GM13977 (cell line): ENCODE data around the gene ARHGEF10L.

ENCODE experiments used
- DNase-seq: peaks from one replicate; pipeline ENCODE4 v3.0.0; 2012; ENCODE audit warnings: low spot score
- in situ Hi-C: fragments of 300-500 bp; cut with MboI; formaldehyde crosslinking; loops from one replicate; pipeline ENCODE4 v1.12.0; 2022; ENCODE audit warnings: low sequenced_read_pairs, low pct_unique_long_range_greater_than_20kb, mixed read lengths, inconsistent platforms; ENCODE audit not compliant: unreplicated experiment
- TF ChIP-seq, protein P1 (sequence below): IDR thresholded peaks from 2 replicates; pipeline ENCODE4 v1.5.1; 2012; ENCODE audit warnings: mild to moderate bottlenecking, control low read depth; ENCODE audit not compliant: insufficient read depth; ENCODE audit errors: extremely low read depth, missing control alignments

Gene ARHGEF10L

DNA sequence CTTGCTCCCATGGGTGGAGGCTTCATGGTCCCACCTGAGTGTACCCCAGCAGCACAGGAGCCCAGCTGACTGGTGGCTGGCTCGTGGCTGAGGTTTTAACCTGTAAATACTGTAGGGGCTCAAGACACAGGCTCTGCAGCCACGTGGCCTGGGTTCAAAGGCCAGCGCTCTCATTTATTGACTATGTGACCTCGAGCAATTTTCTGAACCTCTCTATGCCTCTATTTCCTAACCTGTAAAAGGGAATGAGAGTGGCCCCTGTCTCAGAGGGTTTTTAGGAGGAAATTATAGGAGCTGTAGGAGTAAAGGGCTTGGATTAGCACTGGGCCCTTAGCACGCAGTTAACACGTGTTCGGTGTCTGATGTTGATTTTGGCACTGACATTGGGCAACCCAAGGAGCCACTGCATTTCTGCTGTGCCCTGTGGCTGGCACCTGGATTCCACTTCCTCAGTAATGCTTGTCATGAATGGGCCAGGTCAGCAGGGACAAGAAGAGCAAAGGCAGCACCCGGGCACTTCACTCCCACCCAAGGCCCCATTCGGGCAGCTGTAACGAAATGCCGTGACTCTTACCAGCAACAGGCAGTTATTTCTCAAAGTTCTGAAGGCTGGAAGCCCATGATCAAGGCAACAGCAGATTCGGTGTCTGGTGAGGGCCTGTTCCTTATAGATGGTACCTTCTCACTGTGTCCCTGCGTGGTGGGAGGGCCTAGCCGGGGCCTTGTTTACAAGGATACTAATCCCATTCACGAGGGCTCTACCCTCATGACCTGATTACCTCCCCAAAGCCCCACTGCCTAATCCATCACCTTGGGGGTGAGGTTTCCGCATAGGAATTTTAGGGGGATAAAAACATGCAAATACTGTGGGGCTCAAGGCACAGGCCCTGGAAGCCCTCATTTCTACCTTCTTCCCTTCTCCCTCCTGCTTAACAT, 25.2 kb downstream of the ARHGEF10L start:
- in situ Hi-C loops, result no loop called here
- TF ChIP-seq, protein P1, sequence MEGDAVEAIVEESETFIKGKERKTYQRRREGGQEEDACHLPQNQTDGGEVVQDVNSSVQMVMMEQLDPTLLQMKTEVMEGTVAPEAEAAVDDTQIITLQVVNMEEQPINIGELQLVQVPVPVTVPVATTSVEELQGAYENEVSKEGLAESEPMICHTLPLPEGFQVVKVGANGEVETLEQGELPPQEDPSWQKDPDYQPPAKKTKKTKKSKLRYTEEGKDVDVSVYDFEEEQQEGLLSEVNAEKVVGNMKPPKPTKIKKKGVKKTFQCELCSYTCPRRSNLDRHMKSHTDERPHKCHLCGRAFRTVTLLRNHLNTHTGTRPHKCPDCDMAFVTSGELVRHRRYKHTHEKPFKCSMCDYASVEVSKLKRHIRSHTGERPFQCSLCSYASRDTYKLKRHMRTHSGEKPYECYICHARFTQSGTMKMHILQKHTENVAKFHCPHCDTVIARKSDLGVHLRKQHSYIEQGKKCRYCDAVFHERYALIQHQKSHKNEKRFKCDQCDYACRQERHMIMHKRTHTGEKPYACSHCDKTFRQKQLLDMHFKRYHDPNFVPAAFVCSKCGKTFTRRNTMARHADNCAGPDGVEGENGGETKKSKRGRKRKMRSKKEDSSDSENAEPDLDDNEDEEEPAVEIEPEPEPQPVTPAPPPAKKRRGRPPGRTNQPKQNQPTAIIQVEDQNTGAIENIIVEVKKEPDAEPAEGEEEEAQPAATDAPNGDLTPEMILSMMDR, result no peak
- DNase-seq, result no peak

DNA sequence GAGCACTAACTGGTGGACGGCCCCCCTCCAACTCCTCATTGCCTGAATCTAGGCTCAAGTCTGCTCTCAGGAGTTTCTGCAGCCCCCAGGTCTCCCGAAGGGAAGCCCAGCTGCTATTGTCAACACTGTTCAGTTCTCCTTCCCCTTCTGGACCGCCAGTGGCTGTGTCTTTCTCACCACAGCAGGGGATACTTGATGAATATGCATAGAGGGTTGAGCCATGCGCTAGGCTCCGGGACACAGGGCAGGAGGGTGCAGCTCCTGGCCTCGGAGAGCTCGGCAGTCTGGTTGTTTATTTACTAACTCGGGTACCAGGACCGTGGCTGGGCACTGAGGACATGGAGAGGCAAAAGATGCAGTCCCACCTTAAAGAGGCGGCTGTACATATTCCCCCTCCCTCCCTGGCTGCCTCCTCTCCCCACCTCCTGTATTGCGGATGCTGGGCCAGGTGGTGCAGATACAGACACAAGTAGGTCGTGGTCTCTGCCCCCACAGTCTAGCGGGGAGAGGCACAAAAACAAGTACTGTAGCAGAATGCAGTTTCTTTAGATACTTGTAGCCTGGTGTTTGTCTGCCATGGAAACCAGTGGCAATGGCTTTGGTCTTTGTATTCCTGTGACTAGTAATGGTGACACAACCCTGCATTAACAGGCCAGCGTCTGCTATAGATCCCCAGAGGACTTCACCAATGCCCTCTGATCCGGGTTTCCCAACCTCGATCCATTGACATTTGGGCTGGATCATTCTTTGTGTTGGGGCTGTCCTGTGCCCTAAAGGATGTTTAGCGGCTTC, 26.2 kb downstream of the ARHGEF10L start:
- TF ChIP-seq, protein P1, result no peak
- in situ Hi-C loops, result no loop called here
- DNase-seq, result no peak

DNA sequence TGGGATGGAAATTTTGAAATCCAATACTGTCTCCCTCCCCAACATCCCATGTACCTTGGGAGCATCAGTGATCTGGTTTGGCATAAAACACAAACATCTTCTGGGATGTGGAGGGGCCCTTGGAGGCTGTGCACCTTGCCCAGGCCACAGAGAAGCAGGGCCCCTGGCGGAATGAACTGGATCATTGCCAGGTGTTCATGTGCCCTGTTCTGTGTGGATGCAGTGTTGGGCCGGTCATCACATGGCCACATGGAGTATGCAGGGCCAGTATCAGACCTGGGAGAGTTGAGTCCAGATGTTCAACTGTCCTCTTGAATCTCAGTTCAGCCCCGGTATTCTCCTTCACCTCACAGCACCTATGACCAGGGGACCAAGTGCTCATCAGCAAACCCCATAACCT, 26.9 kb downstream of the ARHGEF10L start:
- DNase-seq, result no peak
- in situ Hi-C loops, result no loop called here
- TF ChIP-seq, protein P1, result no peak

DNA sequence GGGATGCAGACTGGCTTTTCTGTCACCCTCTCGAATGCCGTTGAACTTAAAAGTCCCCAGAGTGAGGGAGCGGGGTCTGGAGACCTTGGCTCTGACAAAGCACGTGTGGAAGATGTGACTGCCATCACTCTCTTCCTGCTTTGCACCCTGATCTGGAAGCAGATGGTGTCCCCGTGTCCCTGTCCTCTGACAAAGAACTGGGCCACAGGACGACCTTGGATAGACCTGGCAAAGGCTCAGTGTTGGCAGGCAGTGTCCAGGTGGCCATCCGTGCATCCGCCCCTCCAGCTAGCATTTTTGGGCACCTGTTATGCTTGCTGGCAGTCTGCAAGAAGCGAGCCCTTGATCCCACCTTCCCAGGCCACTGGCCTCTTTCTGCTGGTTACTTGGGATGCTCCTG, 27.4 kb downstream of the ARHGEF10L start:
- TF ChIP-seq, protein P1, result no peak
- in situ Hi-C loops, result no loop called here
- DNase-seq, result no peak

DNA sequence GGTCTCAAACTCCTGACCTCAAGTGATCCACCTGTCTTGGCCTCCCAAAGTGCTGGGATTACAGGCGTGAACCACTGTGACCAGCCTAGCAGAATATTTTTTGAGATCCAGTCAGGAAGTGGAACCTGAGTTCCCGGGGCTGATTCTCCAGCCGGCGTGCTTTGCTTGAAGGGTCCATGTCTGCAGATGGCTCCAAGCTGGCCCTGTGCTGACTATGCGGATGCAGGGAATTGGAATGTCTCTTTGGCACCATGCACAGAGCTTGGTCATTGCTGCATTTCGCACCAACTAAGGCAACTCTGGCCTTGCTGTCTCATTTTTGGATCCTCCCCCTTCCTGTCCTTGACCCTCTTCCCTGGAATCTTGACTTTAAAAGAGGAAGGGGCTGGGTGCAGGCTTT, 28.1 kb downstream of the ARHGEF10L start:
- DNase-seq, result no peak
- TF ChIP-seq, protein P1, result no peak

DNA sequence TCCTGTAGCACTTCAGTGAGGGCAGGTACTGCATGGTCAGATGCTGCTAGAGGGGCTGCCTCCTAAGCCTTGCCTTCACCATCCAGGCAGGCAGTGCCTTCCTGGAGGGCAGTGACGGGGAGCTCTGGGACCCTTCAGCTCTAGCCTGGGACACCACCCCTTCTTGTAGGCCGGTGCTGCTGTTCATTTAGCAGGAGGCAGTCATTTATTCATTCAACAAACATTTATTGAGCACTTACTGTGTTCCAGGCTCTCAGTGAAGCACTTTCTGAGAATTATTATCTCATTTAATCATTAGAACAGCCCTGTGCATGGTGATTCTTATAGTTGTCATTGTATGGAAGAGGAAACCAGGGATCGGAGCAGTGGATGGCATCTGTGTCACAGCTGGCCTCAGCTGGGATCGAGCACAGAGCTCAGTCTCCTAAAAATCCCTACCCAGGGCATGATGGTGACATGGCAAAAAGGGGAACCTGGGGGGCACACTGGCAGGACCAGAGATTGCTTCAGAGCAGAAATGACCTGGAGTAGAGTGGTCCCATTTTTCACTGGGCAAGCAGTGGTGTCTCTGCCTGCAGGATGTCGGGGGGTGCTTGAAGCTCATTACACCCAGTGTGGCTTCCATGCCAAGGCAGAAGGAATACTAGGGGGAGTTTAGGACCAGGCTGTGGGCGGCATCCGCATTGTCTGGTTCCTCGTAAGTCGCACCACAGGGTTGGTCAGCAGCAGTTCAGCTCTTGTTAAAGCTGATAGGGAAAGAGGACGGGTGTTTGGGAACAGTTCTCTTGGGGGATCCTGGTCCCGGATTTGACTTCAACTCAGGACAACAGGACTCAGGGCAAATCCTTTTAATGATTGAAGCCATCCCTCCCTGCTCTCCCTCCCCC, 28.8 kb downstream of the ARHGEF10L start:
- in situ Hi-C loops, result no loop called here
- TF ChIP-seq, protein P1, result no peak
- DNase-seq, result no peak

More for the DNA sequence above, 28.1 kb downstream of the ARHGEF10L start:
- in situ Hi-C loops, result no loop called here
